ENCODE measurements around the gene MCRIP1. TPM values are rescaled to one million over a fixed set of nuclear protein-coding genes. Genes with fewer than 3 reads are reported as not detected.

The MCRIP1 gene
- total RNA-seq (2011; cell fraction: chromatin; rRNA removed; ENCODE audit: low replicate concordance) = 12.2 and 29.2 TPM in 2 replicates
- total RNA-seq (2011; cell fraction: nucleolus; rRNA removed) = 23.2 and 24.1 TPM in 2 replicates
- total RNA-seq (2011; cell fraction: nucleoplasm; rRNA removed) = 15.3 and 17.0 TPM in 2 replicates
- total RNA-seq (2014; rRNA removed) (35.8 and 45.4 TPM in 2 replicates), total RNA-seq (2014; rRNA removed; fragmentation: Illumina TruSeq; extraction: Trizol) (1.5 and 1.7 TPM in 2 replicates), total RNA-seq (2015; rRNA removed; fragmentation: Illumina TruSeq; extraction: Trizol) (21.5 and 25.4 TPM in 2 replicates), total RNA-seq (2021) (32.8 and 36.0 TPM in 2 replicates), polyA plus RNA-seq (2011; rRNA removed) (9.7 and 14.8 TPM in 2 replicates), polyA plus RNA-seq (2014; fragmentation: Illumina TruSeq; extraction: Trizol) (6.6 and 24.6 TPM in 2 replicates), polyA plus RNA-seq (2014; fragmentation: Nextera tagmentation; extraction: Ambion mirVana) (1 to 10 TPM in 1 of 2 experiments, under 1 TPM in 1; 0.39 to 1.4 TPM), polyA plus RNA-seq (2014; rRNA removed) (24.0 and 35.5 TPM in 2 replicates), polyA minus RNA-seq (2011; rRNA and poly(A)+ RNA removed) (2.3 and 3.0 TPM in 2 replicates), Bru-seq, nascent RNA (percentile 54 among the genes with signal in this experiment), BruChase-seq, experiment 1, labeled RNA remaining after a 2-hour chase (percentile 51 among the genes with signal in this experiment), BruChase-seq, experiment 2, labeled RNA remaining after a 6-hour chase (percentile 55 among the genes with signal in this experiment)
- polyA plus RNA-seq (2011; cell fraction: cytosol; rRNA removed) = 25.9 and 79.2 TPM in 2 replicates
- 19.1 and 36.8 TPM in 2 replicates for polyA plus RNA-seq (2011; cell fraction: nucleus; rRNA removed)
- polyA plus RNA-seq (2012) = 21.3 and 72.4 TPM in 2 replicates
- polyA minus RNA-seq (2011; cell fraction: cytosol; rRNA and poly(A)+ RNA removed) = 14.8 and 15.9 TPM in 2 replicates
- 3.0 and 4.7 TPM in 2 replicates for polyA minus RNA-seq (2011; cell fraction: nucleus; rRNA and poly(A)+ RNA removed)
- long read RNA-seq, experiment 1, transcript MCRIP1-203 (6 exons, 925 nt) = minor isoform, 5 of 91 reads
- long read RNA-seq, experiment 1, transcript MCRIP1-201 (5 exons, 1,209 nt) = major isoform, 41 of 91 reads
- long read RNA-seq, experiment 1, transcript MCRIP1-207 (4 exons, 2,775 nt) = minor isoform, 10 of 91 reads
- long read RNA-seq, experiment 1, transcript MCRIP1-206 (4 exons, 1,123 nt) = minor isoform, 6 of 91 reads
- long read RNA-seq, experiment 1, partial matches to known transcripts = 7 of 91 reads
- long read RNA-seq, experiment 1, other reads (novel, unspliced or antisense) = 16 of 91 reads
- long read RNA-seq, experiment 2, transcript MCRIP1-201 (5 exons, 1,209 nt) = major isoform, 13 of 45 reads
- long read RNA-seq, experiment 2, transcript MCRIP1-207 (4 exons, 2,775 nt) = minor isoform, 12 of 45 reads
- long read RNA-seq, experiment 2, partial matches to known transcripts = 4 of 45 reads
- long read RNA-seq, experiment 2, other reads (novel, unspliced or antisense) = 7 of 45 reads
- long read RNA-seq, experiment 3, transcript MCRIP1-201 (5 exons, 1,209 nt) = major isoform, 23 of 35 reads
- long read RNA-seq, experiment 3, partial matches to known transcripts = 0 of 35 reads
- long read RNA-seq, experiment 3, other reads (novel, unspliced or antisense) = 4 of 35 reads

- CTCF ChIA-PET (ENCODE audit: low intra/inter-chr PET ratio) = no interaction called here
- H4K20me1 ChIP-seq (replicated peaks; ENCODE audit: control insufficient read depth, insufficient read depth, low read length) = no peaks in the 10 kb centered on the region
- in situ Hi-C loops (cut with MboI) (no loop called here), intact Hi-C loops (cut with micrococcal nuclease) (no loop called here)
- H3K4me2 ChIP-seq (ENCODE audit: insufficient read depth, low read length) = peak within 1 kb of the TSS; percentile 89
- H3K27ac ChIP-seq (ENCODE audit: extremely low read depth, low read depth, low read length) = peak within 1 kb of the TSS; percentile 98
- ATAC-seq = peak; percentile 85
- H3K4me1 ChIP-seq (replicated peaks in 1 of 2; ENCODE audit: control insufficient read depth in 2 of 2, insufficient read depth in 2 of 2, low read length in 2 of 2) = peaks cover 25 to 58% of the 10 kb centered on the region in 2 experiments
- no peaks in the 10 kb centered on the region for H3K36me3 ChIP-seq (ENCODE audit: control insufficient read depth, insufficient read depth, low read length)
- POLR2A ChIA-PET = interaction anchor here (0.6 to 3.6 kb wide), 15 partner anchors 8 to 232 kb away, joined by 3 to 25 read pairs (median 5); partner anchors contain the start of genes MRPL12 and NPB
- H2AFZ ChIP-seq (ENCODE audit: low read depth, low read length) = peak within 1 kb of the TSS; percentile 68
- H3K27me3 ChIP-seq (ENCODE audit: control insufficient read depth in 2 of 2, insufficient read depth in 2 of 2, low read length in 2 of 2) = no peaks in the 10 kb centered on the region
- peak; percentile 95 to 97 (median 97) for DNase-seq (ENCODE audit: extremely low read depth in 1 of 4, low spot score in 3 of 4)
- peak within 1 kb of the TSS; percentile 85 to 96 for H3K9ac ChIP-seq (ENCODE audit: insufficient read depth in 1 of 2, low read depth in 2 of 2, low read length in 2 of 2)
- peak within 1 kb of the TSS; percentile 64 for H3K4me3 ChIP-seq
- no peaks in the 10 kb centered on the region for H3K9me3 ChIP-seq (replicated peaks; ENCODE audit: control insufficient read depth, insufficient read depth, low read depth, low read length)
- 0% methylated on average over 45 of the region's 76 CpGs for WGBS (ENCODE audit: insufficient coverage, low coverage, missing lambda C conversion rate)
- BruUV-seq (replicated peaks) = TSS peak; percentile 83
- H3K9me1 ChIP-seq (ENCODE audit: control insufficient read depth, insufficient read depth, low read length) = no peaks in the 10 kb centered on the region
- no peak for FAIRE-seq
- peaks cover 28% of the 10 kb centered on the region; the same call in 2 of the 3 replicates for H3K79me2 ChIP-seq (ENCODE audit: control insufficient read depth, insufficient read depth, low read length)
- TF ChIP-seq DACH1 (IDR thresholded peaks at IDR 0.05; ENCODE audit: partially characterized antibody) (peak; percentile 72), ZBTB17 (CRISPR knock-in tag; IDR thresholded peaks at IDR 0.05) (0 out of 2 replicates have a peak, but pooled peaks have one; percentile 31), NR4A1 (CRISPR knock-in tag; IDR thresholded peaks at IDR 0.05) (no peak), NR4A1 (tag; IDR thresholded peaks at IDR 0.05) (0 out of 2 replicates have a peak, but pooled peaks have one; percentile 67), SRF (CRISPR knock-in tag; IDR thresholded peaks at IDR 0.05) (peak in 1 of 2 experiments; percentile 52; a peak in 1 of 4 replicates), DDX20 (tag; IDR thresholded peaks at IDR 0.05; ENCODE audit: low read depth) (no peak), TAF7 (tag; IDR thresholded peaks at IDR 0.05) (0 out of 2 replicates have a peak, but pooled peaks have one; percentile 45), GTF2E2 (tag; IDR thresholded peaks at IDR 0.05) (0 out of 2 replicates have a peak, but pooled peaks have one; percentile 8), ARID1B (IDR thresholded peaks at IDR 0.05) (0 out of 2 replicates have a peak, but pooled peaks have one; percentile 9), FOXK2 (conservative IDR thresholded peaks at IDR 0.05 in 1 of 2, IDR thresholded peaks at IDR 0.05 in 1 of 2; ENCODE audit: low read depth in 2 of 2) (peak in 1 of 2 experiments; percentile 39; a peak in 1 of 4 replicates), EGR1 (conservative IDR thresholded peaks at IDR 0.05) (peak; percentile 91), HDAC8 (tag; IDR thresholded peaks at IDR 0.05) (peak; percentile 36; the same call in 1 of the 2 replicates), KLF16 (IDR thresholded peaks at IDR 0.05) (no peak), ZNF766 (CRISPR knock-in tag; conservative IDR thresholded peaks at IDR 0.05) (peak; percentile 71), NRF1 (conservative IDR thresholded peaks at IDR 0.05 in 1 of 2, IDR thresholded peaks at IDR 0.05 in 1 of 2) (peak; percentile 92 to 94), BRCA1 (IDR thresholded peaks at IDR 0.05) (no peak), BRCA1 (CRISPR knock-in tag; IDR thresholded peaks at IDR 0.05) (0 out of 2 replicates have a peak, but pooled peaks have one; percentile 87)
Measured at GRCh38 chr17:81833160-81833920, at the start of gene MCRIP1. Gene MCRIP1 (minus strand): TSS chr17:81833291. CDS start chr17:81824506, 8,785 bp downstream.

Data from K562 (cell line).